HEK293 (cell line): ENCODE results near the gene SIK3.

ENCODE experiments used
- CTCF ChIA-PET: fragments of 350-600 bp; formaldehyde crosslinking; extraction: SDS; loops from one replicate; lab custom pipeline; 2021; ENCODE audit warnings: antibody characterized with exemption; lab: Yijun Ruan, JAX
- POLR2A ChIA-PET: fragments of 300-600 bp; formaldehyde crosslinking; extraction: SDS; loops from one replicate; lab custom pipeline; 2020; ENCODE audit warnings: antibody characterized with exemption, inconsistent platforms; lab: Yijun Ruan, JAX
- H3K27ac ChIP-seq: fragments of 200-500 bp; sonication (Bioruptor generic); 2 replicates; pipeline ENCODE4 v1.5.1; 2014; ENCODE audit warnings: low read depth, low read length, control low read depth, inconsistent platforms; ENCODE audit errors: extremely low read depth
- H3K36me3 ChIP-seq, 2 experiments: fragments of 200-500 bp in 1 of 2; sonication (Bioruptor generic) in 1 of 2; 1 replicate in 1 of 2; 2 replicates in 1 of 2; pipeline ENCODE4 v1.5.1; 2014 to 2017; ENCODE audit warnings: inconsistent platforms in 2 of 2, low read length in 2 of 2; ENCODE audit not compliant: control insufficient read depth in 2 of 2, insufficient read depth in 1 of 2
- H3K4me1 ChIP-seq: fragments of 200-500 bp; sonication (Bioruptor generic); 2 replicates; pipeline ENCODE4 v1.5.1; 2014; ENCODE audit warnings: mild to moderate bottlenecking, low read length, inconsistent platforms; ENCODE audit not compliant: control insufficient read depth, insufficient read depth
- H3K4me3 ChIP-seq: 2 replicates; pipeline ENCODE4 v1.5.1; 2011; ENCODE audit warnings: low read depth, mild to moderate bottlenecking, control low read depth, low read length, moderate library complexity
- H3K9me3 ChIP-seq: fragments of 200-500 bp; sonication (Bioruptor generic); 2 replicates; pipeline ENCODE4 v1.5.1; 2014; ENCODE audit warnings: low read depth, low read length, inconsistent platforms; ENCODE audit not compliant: control insufficient read depth, insufficient read depth
- GLIS2 ChIP-seq: fragments of 450-650 bp; formaldehyde crosslinking; IDR thresholded peaks from 2 replicates; pipeline ENCODE4 v1.5.1; 2016; ENCODE audit warnings: missing biosample characterization, missing genetic modification characterization
- HOXD13 ChIP-seq: sonication (generic); formaldehyde crosslinking; IDR thresholded peaks from 2 replicates; pipeline ENCODE4 v1.8.0; 2022; ENCODE audit warnings: missing genetic modification reagents, borderline replicate concordance
- OSR2 ChIP-seq: fragments of 450-650 bp; formaldehyde crosslinking; IDR thresholded peaks from 2 replicates; pipeline ENCODE4 v1.5.1; 2016; ENCODE audit warnings: missing biosample characterization, missing genetic modification characterization
- SP2 ChIP-seq: fragments of 450-650 bp; formaldehyde crosslinking; IDR thresholded peaks from 2 replicates; pipeline ENCODE4 v1.5.1; 2016; ENCODE audit warnings: missing biosample characterization, missing genetic modification characterization
- SP7 ChIP-seq: fragments of 450-650 bp; formaldehyde crosslinking; IDR thresholded peaks from 2 replicates; pipeline ENCODE4 v1.5.1; 2016; ENCODE audit warnings: missing biosample characterization, missing genetic modification characterization
- TRIM28 ChIP-seq: IDR thresholded peaks from 2 replicates; pipeline ENCODE4 v1.6.1; 2011; ENCODE audit warnings: low read length, control low read depth, borderline replicate concordance
- WT1 ChIP-seq: fragments of 450-650 bp; formaldehyde crosslinking; IDR thresholded peaks from 2 replicates; pipeline ENCODE4 v1.5.1; 2016; ENCODE audit warnings: missing biosample characterization, missing genetic modification characterization
- ZBTB17 ChIP-seq: fragments of 450-650 bp; formaldehyde crosslinking; IDR thresholded peaks from 2 replicates; pipeline ENCODE4 v1.5.1; 2016; ENCODE audit warnings: missing biosample characterization, missing genetic modification characterization
- ZEB2 ChIP-seq: fragments of 450-650 bp; formaldehyde crosslinking; IDR thresholded peaks from 2 replicates; pipeline ENCODE4 v1.5.1; 2016; ENCODE audit warnings: missing biosample characterization, missing genetic modification characterization
- ZFP37 ChIP-seq: fragments of 450-650 bp; formaldehyde crosslinking; IDR thresholded peaks from 2 replicates; pipeline ENCODE4 v1.5.1; 2016; ENCODE audit warnings: missing biosample characterization, missing genetic modification characterization
- ZNF121 ChIP-seq: fragments of 450-650 bp; formaldehyde crosslinking; IDR thresholded peaks from 2 replicates; pipeline ENCODE4 v1.5.1; 2016; ENCODE audit warnings: missing biosample characterization, missing genetic modification characterization
- ZNF169 ChIP-seq: fragments of 450-650 bp; formaldehyde crosslinking; IDR thresholded peaks from 2 replicates; pipeline ENCODE4 v1.5.1; 2016; ENCODE audit warnings: missing biosample characterization, missing genetic modification characterization
- ZNF274 ChIP-seq, 2 experiments: fragments of 200-500 bp in 1 of 2; fragments of 450-650 bp in 1 of 2; sonication (Bioruptor generic) in 1 of 2; formaldehyde crosslinking in 1 of 2; IDR thresholded peaks; 2 replicates each; pipeline versions ENCODE4 v1.5.1 to v1.6.1; 2014 to 2016; ENCODE audit warnings: borderline replicate concordance in 1 of 2, inconsistent platforms in 1 of 2, low read length in 1 of 2, missing biosample characterization in 1 of 2, missing genetic modification characterization in 1 of 2
- ZNF292 ChIP-seq: fragments of 450-650 bp; formaldehyde crosslinking; IDR thresholded peaks from 2 replicates; pipeline ENCODE4 v1.5.1; 2016; ENCODE audit warnings: low read depth, missing biosample characterization, missing genetic modification characterization, borderline replicate concordance
- ZNF302 ChIP-seq: fragments of 450-650 bp; formaldehyde crosslinking; IDR thresholded peaks from 2 replicates; pipeline ENCODE4 v1.5.1; 2016; ENCODE audit warnings: missing biosample characterization, missing genetic modification characterization, low read depth
- ZNF350 ChIP-seq: fragments of 450-650 bp; formaldehyde crosslinking; IDR thresholded peaks from 2 replicates; pipeline ENCODE4 v1.5.0; 2017; ENCODE audit warnings: missing biosample characterization, mild to moderate bottlenecking, missing genetic modification characterization
- ZNF366 ChIP-seq: fragments of 450-650 bp; formaldehyde crosslinking; conservative IDR thresholded peaks from 2 replicates; pipeline ENCODE4 v1.5.1; 2016; ENCODE audit warnings: missing biosample characterization, missing genetic modification characterization
- ZNF394 ChIP-seq: fragments of 450-650 bp; formaldehyde crosslinking; IDR thresholded peaks from 2 replicates; pipeline ENCODE4 v1.5.1; 2016; ENCODE audit warnings: missing biosample characterization, missing genetic modification characterization, mild to moderate bottlenecking, moderate library complexity, borderline replicate concordance
- ZNF404 ChIP-seq: fragments of 450-650 bp; formaldehyde crosslinking; IDR thresholded peaks from 2 replicates; pipeline ENCODE4 v1.5.1; 2017; ENCODE audit warnings: missing biosample characterization, missing genetic modification characterization
- ZNF629 ChIP-seq: fragments of 450-650 bp; formaldehyde crosslinking; IDR thresholded peaks from 2 replicates; pipeline ENCODE4 v1.5.1; 2017; ENCODE audit warnings: missing biosample characterization, missing genetic modification characterization
- ZNF785 ChIP-seq: fragments of 450-650 bp; formaldehyde crosslinking; IDR thresholded peaks from 2 replicates; pipeline ENCODE4 v1.5.1; 2016; ENCODE audit warnings: missing biosample characterization, missing genetic modification characterization
- TF ChIP-seq, protein P1 (sequence below): fragments of 450-650 bp; formaldehyde crosslinking; IDR thresholded peaks from 2 replicates; pipeline ENCODE4 v1.5.1; 2016; ENCODE audit warnings: missing biosample characterization, missing genetic modification characterization
- TF ChIP-seq, protein P2 (sequence below): fragments of 450-650 bp; formaldehyde crosslinking; IDR thresholded peaks from 2 replicates; pipeline ENCODE4 v1.5.1; 2016; ENCODE audit warnings: missing biosample characterization, missing genetic modification characterization
- TF ChIP-seq, protein P3 (sequence below): fragments of 450-650 bp; formaldehyde crosslinking; IDR thresholded peaks from 2 replicates; pipeline ENCODE4 v1.5.1; 2017; ENCODE audit warnings: missing biosample characterization, missing genetic modification characterization
- TF ChIP-seq, protein P4 (sequence below): fragments of 450-650 bp; formaldehyde crosslinking; IDR thresholded peaks from 2 replicates; pipeline ENCODE4 v1.5.1; 2016; ENCODE audit warnings: missing biosample characterization, missing genetic modification characterization

SIK3 gene

DNA sequence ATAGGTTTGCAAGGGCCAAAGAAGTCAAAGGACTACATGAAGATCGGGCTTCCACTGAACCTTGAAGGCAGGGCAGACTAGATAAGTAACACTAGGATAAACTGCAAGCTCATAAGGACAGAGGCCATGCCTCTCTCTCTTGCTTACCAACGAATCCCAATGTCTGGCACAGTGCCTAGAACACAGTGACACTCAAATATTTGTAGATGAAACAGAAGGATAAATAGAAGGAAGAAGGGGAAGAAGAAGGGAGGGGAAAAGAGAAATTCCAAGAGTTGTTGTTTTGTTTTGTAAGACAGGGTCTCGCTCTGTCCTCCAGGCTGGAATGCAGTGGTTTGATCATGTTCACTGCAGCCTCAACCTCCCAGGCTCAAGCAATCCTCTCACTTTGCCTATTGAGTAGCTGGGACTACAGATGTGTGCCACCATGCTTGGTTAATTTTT, 26.9 kb downstream of the SIK3 start:
- CTCF ChIA-PET: interaction anchor here (1.1 to 1.6 kb wide), 2 partner anchors 140 to 191 kb away, joined by 3 to 9 read pairs; no protein-coding TSS in a partner anchor
- TF ChIP-seq ZBTB17 (tag by site-specific recombination) (peak; percentile 83), ZNF785 (tag by site-specific recombination) (no peak), ZNF366 (tag by site-specific recombination) (peak; percentile 55; the same call in 1 of the 2 replicates), ZNF169 (tag by site-specific recombination) (no peak)
- TF ChIP-seq, protein P1, sequence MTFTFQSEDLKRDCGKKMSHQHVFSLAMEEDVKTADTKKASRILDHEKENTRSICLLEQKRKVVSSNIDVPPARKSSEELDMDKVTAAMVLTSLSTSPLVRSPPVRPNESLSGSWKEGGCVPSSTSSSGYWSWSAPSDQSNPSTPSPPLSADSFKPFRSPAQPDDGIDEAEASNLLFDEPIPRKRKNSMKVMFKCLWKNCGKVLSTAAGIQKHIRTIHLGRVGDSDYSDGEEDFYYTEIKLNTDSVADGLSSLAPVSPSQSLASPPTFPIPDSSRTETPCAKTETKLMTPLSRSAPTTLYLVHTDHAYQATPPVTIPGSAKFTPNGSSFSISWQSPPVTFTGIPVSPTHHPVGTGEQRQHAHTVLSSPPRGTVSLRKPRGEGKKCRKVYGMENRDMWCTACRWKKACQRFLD (tag by site-specific recombination): no peak
- TF ChIP-seq, protein P2, sequence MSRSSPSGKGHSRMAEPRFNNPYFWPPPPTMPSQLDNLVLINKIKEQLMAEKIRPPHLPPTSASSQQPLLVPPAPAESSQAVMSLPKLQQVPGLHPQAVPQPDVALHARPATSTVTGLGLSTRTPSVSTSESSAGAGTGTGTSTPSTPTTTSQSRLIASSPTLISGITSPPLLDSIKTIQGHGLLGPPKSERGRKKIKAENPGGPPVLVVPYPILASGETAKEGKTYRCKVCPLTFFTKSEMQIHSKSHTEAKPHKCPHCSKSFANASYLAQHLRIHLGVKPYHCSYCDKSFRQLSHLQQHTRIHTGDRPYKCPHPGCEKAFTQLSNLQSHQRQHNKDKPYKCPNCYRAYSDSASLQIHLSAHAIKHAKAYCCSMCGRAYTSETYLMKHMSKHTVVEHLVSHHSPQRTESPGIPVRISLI: 0 out of 2 replicates have a peak, but pooled peaks have one; percentile 22
- TF ChIP-seq, all 188 proteins: peak for 3
- Histone ChIP-seq H3K36me3 (no peaks in the 10 kb centered on the region), H3K4me1 (no peaks in the 10 kb centered on the region; the same call in 1 of the 2 replicates), H3K9me3 (no peaks in the 10 kb centered on the region), H3K4me3 (no peak overlapping the region), H3K27ac (no peak overlapping the region)
- POLR2A ChIA-PET: interaction anchor here (0.6 kb wide), 2 partner anchors 23 to 607 kb away, joined by 3 read pairs; no protein-coding TSS in a partner anchor

DNA sequence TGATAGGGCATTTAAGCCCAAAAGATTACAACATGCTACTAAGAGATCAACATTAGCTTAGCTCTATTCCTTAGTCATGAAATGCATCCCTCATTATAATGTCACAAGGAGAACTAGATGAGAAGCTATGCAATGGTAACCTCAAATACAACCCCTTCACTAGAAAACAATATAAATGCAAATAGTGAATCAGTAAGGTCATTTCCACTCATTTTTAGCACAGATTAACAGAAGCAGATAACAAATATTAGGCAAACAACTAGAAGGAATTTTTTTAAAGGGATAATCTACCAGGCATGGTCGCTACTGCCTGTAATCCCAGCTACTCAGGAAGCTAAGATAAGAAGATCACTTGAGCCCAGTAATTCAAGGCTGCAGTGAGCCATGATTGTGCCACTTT, 28.2 kb downstream of the SIK3 start:
- ChIA-PET POLR2A (no interaction called here), CTCF (interaction anchor here (0.5 to 1.6 kb wide), 4 partner anchors 36 to 477 kb away, joined by 3 to 9 read pairs (median 4); no protein-coding TSS in a partner anchor)
- no peaks in the 10 kb centered on the region for H3K36me3 ChIP-seq
- H3K4me1 ChIP-seq: no peaks in the 10 kb centered on the region; the same call in 1 of the 2 replicates
- H3K27ac ChIP-seq: no peak overlapping the region
- H3K9me3 ChIP-seq: no peaks in the 10 kb centered on the region
- no peak overlapping the region for H3K4me3 ChIP-seq
- TF ChIP-seq TRIM28 (peak; percentile 29; the same call in 1 of the 2 replicates), OSR2 (peak; percentile 98), HOXD13 (CRISPR knock-in tag) (no peak), ZBTB17 (tag by site-specific recombination) (peak; percentile 34; the same call in 1 of the 2 replicates), SP7 (tag by site-specific recombination) (no peak), ZEB2 (tag by site-specific recombination) (peak; percentile 30; the same call in 1 of the 2 replicates)
- TF ChIP-seq, protein P3, sequence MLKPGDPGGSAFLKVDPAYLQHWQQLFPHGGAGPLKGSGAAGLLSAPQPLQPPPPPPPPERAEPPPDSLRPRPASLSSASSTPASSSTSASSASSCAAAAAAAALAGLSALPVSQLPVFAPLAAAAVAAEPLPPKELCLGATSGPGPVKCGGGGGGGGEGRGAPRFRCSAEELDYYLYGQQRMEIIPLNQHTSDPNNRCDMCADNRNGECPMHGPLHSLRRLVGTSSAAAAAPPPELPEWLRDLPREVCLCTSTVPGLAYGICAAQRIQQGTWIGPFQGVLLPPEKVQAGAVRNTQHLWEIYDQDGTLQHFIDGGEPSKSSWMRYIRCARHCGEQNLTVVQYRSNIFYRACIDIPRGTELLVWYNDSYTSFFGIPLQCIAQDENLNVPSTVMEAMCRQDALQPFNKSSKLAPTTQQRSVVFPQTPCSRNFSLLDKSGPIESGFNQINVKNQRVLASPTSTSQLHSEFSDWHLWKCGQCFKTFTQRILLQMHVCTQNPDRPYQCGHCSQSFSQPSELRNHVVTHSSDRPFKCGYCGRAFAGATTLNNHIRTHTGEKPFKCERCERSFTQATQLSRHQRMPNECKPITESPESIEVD (tag by site-specific recombination): peak; percentile 69; the same call in 1 of the 2 replicates

DNA sequence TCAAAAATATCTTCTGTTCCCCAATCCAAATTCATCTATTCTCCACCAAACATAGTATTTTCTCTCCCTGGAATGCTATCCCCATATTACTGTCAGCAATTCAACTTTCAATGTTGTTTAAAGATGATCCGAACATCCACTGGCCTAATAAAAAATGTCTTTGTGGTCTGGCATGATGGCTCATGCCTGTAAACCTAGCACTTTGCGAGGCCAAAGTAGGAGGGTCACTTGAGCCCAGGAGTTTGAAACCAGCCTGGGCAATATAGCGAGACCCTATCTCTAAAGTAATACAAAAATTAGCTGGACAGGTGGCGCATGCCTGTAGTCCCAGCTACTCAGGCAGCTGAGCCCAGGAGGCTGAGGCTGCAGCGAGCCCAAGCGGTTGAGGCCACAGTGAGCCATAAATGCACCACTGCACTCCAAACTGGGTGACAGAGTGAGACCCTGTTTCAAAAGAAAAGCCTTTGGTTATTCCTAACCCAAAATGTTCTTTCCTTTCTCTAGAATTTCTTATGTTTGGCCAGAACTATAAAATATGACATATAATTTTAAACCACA, 29.8 kb downstream of the SIK3 start:
- Histone ChIP-seq H3K4me1 (peaks cover 7% of the 10 kb centered on the region), H3K36me3 (no peaks in the 10 kb centered on the region), H3K9me3 (no peaks in the 10 kb centered on the region), H3K4me3 (no peak overlapping the region), H3K27ac (no peak overlapping the region)
- POLR2A ChIA-PET: no interaction called here
- CTCF ChIA-PET: no interaction called here
- TF ChIP-seq GLIS2 (tag by site-specific recombination): no peak
- TF ChIP-seq SP2 (tag by site-specific recombination): no peak
- TF ChIP-seq ZNF302 (tag by site-specific recombination): no peak
- TF ChIP-seq ZNF394 (tag by site-specific recombination): no peak
- no peak for TF ChIP-seq ZNF629 (tag by site-specific recombination)
- TF ChIP-seq ZNF350 (tag by site-specific recombination): no peak
- TF ChIP-seq ZNF121: peak; percentile 50; the same call in 1 of the 2 replicates
- no peak for TF ChIP-seq WT1
- TF ChIP-seq ZNF274 (IDR thresholded peaks at IDR 0.05; ENCODE audit: low read length): no peak
- no peak for TF ChIP-seq ZNF274 (tag by site-specific recombination; IDR thresholded peaks at IDR 0.05; ENCODE audit: borderline replicate concordance)
- no peak for TF ChIP-seq ZNF292
- TF ChIP-seq ZFP37: no peak
- no peak for TF ChIP-seq ZNF404 (tag by site-specific recombination)
- TF ChIP-seq, protein P4, sequence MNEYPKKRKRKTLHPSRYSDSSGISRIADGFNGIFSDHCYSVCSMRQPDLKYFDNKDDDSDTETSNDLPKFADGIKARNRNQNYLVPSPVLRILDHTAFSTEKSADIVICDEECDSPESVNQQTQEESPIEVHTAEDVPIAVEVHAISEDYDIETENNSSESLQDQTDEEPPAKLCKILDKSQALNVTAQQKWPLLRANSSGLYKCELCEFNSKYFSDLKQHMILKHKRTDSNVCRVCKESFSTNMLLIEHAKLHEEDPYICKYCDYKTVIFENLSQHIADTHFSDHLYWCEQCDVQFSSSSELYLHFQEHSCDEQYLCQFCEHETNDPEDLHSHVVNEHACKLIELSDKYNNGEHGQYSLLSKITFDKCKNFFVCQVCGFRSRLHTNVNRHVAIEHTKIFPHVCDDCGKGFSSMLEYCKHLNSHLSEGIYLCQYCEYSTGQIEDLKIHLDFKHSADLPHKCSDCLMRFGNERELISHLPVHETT: no peak
